Measurements from ENCODE around the gene SBK2.

The SBK2 gene

GRCh38 chr19:55519451-55520311 is 17.3 kb downstream of the SBK2 start:
- no peak for TF ChIP-seq CTCF (conservative IDR thresholded peaks at IDR 0.05)
- H3K27ac ChIP-seq = no peak overlapping the region

DNA sequence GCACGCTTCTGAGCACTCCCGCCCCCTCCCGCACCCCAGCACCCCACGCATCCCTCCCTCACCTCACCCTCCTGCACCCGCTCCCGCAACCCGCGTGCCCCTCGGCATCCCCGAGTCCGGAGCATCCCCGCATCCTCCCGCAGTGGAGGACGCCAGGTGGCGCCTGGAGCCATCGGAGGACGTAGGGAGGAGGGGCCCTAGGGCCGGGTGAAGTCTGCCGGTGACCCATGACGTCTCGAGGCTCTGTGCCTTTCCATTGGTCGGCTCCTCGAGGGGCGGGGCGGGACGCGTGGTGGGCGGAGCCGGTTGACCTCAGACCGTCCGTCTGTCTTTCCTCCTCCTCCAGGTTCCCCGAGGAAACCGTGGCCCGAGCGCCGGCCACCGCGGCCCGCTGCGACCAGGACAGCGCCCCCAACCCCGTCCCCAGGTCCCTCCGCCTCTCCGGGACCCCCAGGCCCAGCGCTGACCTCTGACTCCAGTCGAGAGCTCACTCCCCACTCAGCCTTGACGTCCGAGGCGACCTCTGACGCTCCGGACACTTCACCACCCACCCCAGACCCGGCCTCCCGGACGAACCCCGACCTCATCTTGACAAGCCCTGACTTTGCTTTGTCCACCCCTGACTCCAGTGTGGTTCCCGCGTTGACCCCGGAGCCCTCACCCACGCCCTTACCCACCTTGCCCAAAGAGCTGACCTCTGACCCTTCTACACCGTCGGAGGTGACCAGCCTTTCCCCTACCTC is 19.9 kb downstream of the SBK2 start:
- peak overlapping the region; percentile 53; the same call in 1 of the 2 replicates for H3K27ac ChIP-seq
- TF ChIP-seq CTCF (conservative IDR thresholded peaks at IDR 0.05) = peak; percentile 95

DNA sequence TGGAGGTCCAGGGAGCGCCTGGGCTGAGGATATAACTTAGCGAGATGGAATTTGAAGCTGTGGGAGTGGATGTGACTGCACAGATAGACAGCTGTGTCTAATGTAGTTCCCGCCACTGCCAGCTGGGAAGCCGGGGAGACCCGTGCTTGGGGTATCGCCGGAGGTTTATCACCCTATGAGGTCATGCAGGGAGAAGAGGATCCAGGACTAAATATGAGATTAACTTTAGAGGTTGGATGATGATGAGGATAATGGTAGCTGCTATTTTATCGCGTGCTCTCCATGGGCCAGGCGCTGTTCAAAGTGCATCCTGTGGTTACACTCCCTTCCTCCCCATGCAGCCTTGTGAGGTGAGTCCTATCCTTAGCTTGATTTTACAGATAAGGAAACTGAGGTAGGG is 28.8 kb downstream of the SBK2 start:
- TF ChIP-seq CTCF (conservative IDR thresholded peaks at IDR 0.05) = no peak
- H3K27ac ChIP-seq = no peak overlapping the region

DNA sequence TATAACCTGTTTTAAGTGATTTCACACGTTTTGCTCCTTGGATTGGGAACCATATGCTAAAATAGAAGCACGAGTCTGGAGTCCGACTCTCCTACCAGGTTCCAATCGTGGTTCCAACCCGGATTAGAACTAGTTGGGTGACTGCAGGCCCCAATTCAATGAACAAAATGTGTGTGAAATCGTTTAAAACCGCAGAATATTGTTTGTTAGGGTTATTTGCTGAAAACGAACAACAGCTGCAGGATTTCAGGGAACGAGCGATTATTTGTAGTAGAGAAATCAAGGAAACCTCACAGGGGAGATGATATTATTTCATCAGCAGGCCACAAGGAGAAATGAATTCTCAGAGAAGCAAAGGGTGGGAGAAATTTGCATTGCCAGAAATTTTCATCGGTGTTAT is 32.0 kb downstream of the SBK2 start:
- H3K27ac ChIP-seq = no peak overlapping the region
- no peak for TF ChIP-seq CTCF (conservative IDR thresholded peaks at IDR 0.05)

DNA sequence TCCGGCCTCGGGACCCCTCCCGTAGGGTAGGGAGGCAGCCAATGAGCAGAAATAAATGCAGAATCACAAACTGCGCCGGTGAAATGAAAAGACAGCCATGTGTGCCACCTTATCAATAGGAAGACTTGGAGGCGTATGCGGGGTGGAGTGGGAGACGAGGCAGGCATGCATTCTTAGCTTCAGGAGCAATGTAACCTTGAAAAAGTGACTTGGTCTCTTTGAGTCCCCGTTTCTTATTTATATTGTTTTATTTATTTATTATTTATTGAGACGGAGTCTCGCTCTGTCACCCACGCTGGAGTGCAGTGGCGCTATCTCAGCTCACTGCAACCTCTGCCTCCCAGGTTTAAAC is 32.7 kb downstream of the SBK2 start:
- peak; percentile 28 for TF ChIP-seq CTCF (conservative IDR thresholded peaks at IDR 0.05)
- no peak overlapping the region for H3K27ac ChIP-seq

DNA sequence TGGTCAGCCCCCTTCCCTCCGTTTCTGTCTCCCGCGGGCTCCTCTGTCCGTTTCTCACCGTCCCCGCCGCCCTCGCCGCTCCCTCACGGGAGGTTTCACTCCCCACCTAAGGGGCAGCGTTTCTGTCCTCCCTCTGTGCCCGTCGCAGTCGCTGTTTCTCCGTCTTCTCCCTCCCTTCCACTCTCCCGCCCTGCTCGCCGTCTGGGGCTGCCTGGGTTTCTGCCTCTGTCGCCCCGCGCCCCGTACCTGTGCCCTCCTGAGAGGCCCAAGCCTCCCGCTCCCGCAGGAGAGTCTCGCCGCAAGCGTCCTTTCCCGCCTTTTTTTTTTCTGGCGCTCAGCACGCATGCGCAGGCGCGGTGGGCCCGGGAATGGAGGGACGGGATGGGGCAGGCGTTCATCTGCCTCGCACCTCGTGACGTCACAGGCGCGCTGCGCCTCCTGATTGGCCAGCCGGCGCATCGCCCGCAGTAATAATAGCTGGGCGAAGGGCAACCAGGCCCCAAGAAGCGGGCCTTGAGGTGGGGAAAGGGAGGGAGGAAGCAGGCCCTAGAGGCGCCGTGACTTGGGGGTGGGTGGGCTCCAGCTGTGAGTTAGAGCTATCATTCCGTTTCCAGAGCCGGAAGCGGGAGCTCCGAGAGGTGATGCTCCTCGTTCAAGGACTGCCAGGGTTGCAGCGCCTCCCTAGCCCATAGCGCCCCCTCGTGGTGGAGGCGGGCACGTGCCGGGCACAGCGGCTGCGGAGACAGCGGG is 33.3 kb downstream of the SBK2 start:
- TF ChIP-seq CTCF (conservative IDR thresholded peaks at IDR 0.05) = peak; percentile 91
- no peak overlapping the region for H3K27ac ChIP-seq

- no peak overlapping the region for H3K27ac ChIP-seq
- no peak for TF ChIP-seq CTCF (conservative IDR thresholded peaks at IDR 0.05)
These were observed 33.8 kb downstream of the SBK2 start for GRCh38 chr19:55503157-55503501.
